GM10847 (cell line): ENCODE results near the gene KIF26B.

Experiments used
- POLR2A ChIP-seq: IDR thresholded peaks from 2 replicates; pipeline ENCODE4 v1.6.1; 2011; ENCODE audit not compliant: insufficient read length; ENCODE audit errors: extremely low read depth

KIF26B gene

GRCh38 chr1:245156041-245156735 is 1.4 kb downstream of the KIF26B start:
- TF ChIP-seq POLR2A, result no peak

GRCh38 chr1:245156736-245157505 is 2.1 kb downstream of the KIF26B start:
- TF ChIP-seq POLR2A, result no peak

GRCh38 chr1:245158913-245159312 is 4.1 kb downstream of the KIF26B start:
- TF ChIP-seq POLR2A, result no peak

GRCh38 chr1:245160288-245160687 is 5.5 kb downstream of the KIF26B start:
- no peak for TF ChIP-seq POLR2A

- TF ChIP-seq POLR2A, result no peak
Observed at GRCh38 chr1:245160741-245161400, 6.1 kb downstream of the KIF26B start.

- TF ChIP-seq POLR2A, result no peak
Observed at GRCh38 chr1:245161866-245162265, 7.1 kb downstream of the KIF26B start.

- TF ChIP-seq POLR2A, result no peak
Observed at GRCh38 chr1:245166471-245166885, 11.7 kb downstream of the KIF26B start.

GRCh38 chr1:245168086-245168485 is 13.3 kb downstream of the KIF26B start:
- TF ChIP-seq POLR2A, result no peak

GRCh38 chr1:245168906-245169305 is 14.1 kb downstream of the KIF26B start:
- TF ChIP-seq POLR2A, result no peak

- TF ChIP-seq POLR2A, result no peak
Observed at GRCh38 chr1:245169376-245169775, 14.6 kb downstream of the KIF26B start.

- TF ChIP-seq POLR2A, result no peak
Observed at GRCh38 chr1:245172026-245172425, 17.2 kb downstream of the KIF26B start.

GRCh38 chr1:245172829-245173228 is 18.0 kb downstream of the KIF26B start:
- TF ChIP-seq POLR2A, result no peak

GRCh38 chr1:245173446-245174211 is 18.8 kb downstream of the KIF26B start:
- no peak for TF ChIP-seq POLR2A

GRCh38 chr1:245177071-245177900 is 22.5 kb downstream of the KIF26B start:
- no peak for TF ChIP-seq POLR2A
